B cell (primary cell): ENCODE results near the gene ANP32A. TPM values are rescaled to one million over a fixed set of nuclear protein-coding genes. Genes with fewer than 3 reads are reported as not detected.

ENCODE experiments used
- ATAC-seq: fragments of 200-7000 bp; cut with Tn5 transposase; one replicate; pipeline ENCODE4 v1.10.0; 2021; ENCODE audit warnings: low read depth, mild to moderate bottlenecking, moderate number of reproducible peaks, moderate library complexity
- CTCF ChIA-PET: fragments of 350-600 bp; sonication (Branson Sonifier 250); formaldehyde crosslinking; loops from one replicate; lab custom pipeline; 2021; ENCODE audit warnings: antibody characterized with exemption, inconsistent platforms; lab: Charles Lee
- POLR2A ChIA-PET: fragments of 350-600 bp; sonication (Branson Sonifier 250); formaldehyde crosslinking; loops from one replicate; lab custom pipeline; 2021; ENCODE audit warnings: antibody characterized with exemption; lab: Charles Lee
- DNase-seq: peaks from one replicate; pipeline ENCODE4 v3.0.0; 2013
- H2AFZ ChIP-seq: 2 replicates; pipeline ENCODE4 v1.6.1; 2012; ENCODE audit warnings: mild to moderate bottlenecking, low read depth, low read length; ENCODE audit not compliant: insufficient read depth, poor library complexity, severe bottlenecking
- H3K27ac ChIP-seq, 2 donors: 1 replicate in 1 of 2; 2 replicates in 1 of 2; pipeline ENCODE4 v1.5.1; 2012 to 2013; ENCODE audit warnings: low read length in 2 of 2, mild to moderate bottlenecking in 2 of 2, moderate library complexity in 1 of 2
- H3K27me3 ChIP-seq, 4 experiments: fragments of 200-600 bp in 1 of 4; sonication (generic) in 1 of 4; replicated peaks in 1 of 4; 1 replicate in 2 of 4; 2 replicates in 2 of 4; pipeline versions ENCODE4 v1.6.1 to v1.7.0; 2013 to 2016; ENCODE audit warnings: low read length in 3 of 4, mild to moderate bottlenecking in 2 of 4, mixed read lengths in 1 of 4, moderate library complexity in 1 of 4; ENCODE audit not compliant: insufficient read depth in 4 of 4, control insufficient read depth in 3 of 4; ENCODE audit errors: control extremely low read depth in 1 of 4
- H3K36me3 ChIP-seq, 2 experiments: replicated peaks in 1 of 2; 1 replicate in 1 of 2; 2 replicates in 1 of 2; pipeline versions ENCODE4 v1.6.1 to v1.7.1; 2013; ENCODE audit warnings: low read length in 1 of 2; ENCODE audit not compliant: insufficient read depth in 2 of 2, control insufficient read depth in 1 of 2; ENCODE audit errors: control extremely low read depth in 1 of 2, extremely low read depth in 1 of 2
- H3K4me1 ChIP-seq, 2 donors: fragments of 200-600 bp in 1 of 2; sonication (generic) in 1 of 2; 1 replicate in 1 of 2; 2 replicates in 1 of 2; pipeline versions ENCODE4 v1.5.1 to v1.6.1; 2013 to 2017; ENCODE audit warnings: low read length in 2 of 2; ENCODE audit not compliant: control insufficient read depth in 2 of 2, insufficient read depth in 2 of 2
- H3K4me2 ChIP-seq: replicated peaks from 2 replicates; pipeline ENCODE3; 2012; ENCODE audit warnings: mild to moderate bottlenecking, low read depth, low read length; ENCODE audit not compliant: poor library complexity, severe bottlenecking
- H3K4me3 ChIP-seq, 5 experiments: fragments of 200-600 bp in 1 of 5; sonication (generic) in 1 of 5; 1 replicate in 3 of 5; 2 replicates in 2 of 5; pipeline versions ENCODE4 v1.5.1 to v1.7.0; 2011 to 2016; ENCODE audit warnings: low read length in 4 of 5, mild to moderate bottlenecking in 4 of 5, low read depth in 2 of 5, control low read depth in 1 of 5, moderate library complexity in 1 of 5; ENCODE audit not compliant: insufficient read depth in 1 of 5; ENCODE audit errors: control extremely low read depth in 1 of 5, extremely low read depth in 1 of 5
- H3K79me2 ChIP-seq: fragments of 200-600 bp; sonication (generic); one replicate; pipeline ENCODE4 v1.6.0; 2016; ENCODE audit warnings: low read length; ENCODE audit not compliant: control insufficient read depth, insufficient read depth
- H3K9ac ChIP-seq: fragments of 200-600 bp; sonication (generic); 2 replicates; pipeline ENCODE4 v1.6.1; 2017; ENCODE audit warnings: mild to moderate bottlenecking, low read length, moderate library complexity
- H3K9me3 ChIP-seq, 3 donors: one replicate each; pipeline versions ENCODE4 v1.6.1 to v1.7.1; 2013; ENCODE audit warnings: low read length in 2 of 3; ENCODE audit not compliant: control insufficient read depth in 2 of 3, insufficient read depth in 1 of 3; ENCODE audit errors: control extremely low read depth in 1 of 3
- H4K20me1 ChIP-seq: 2 replicates; pipeline ENCODE4 v1.6.0; 2012; ENCODE audit warnings: mild to moderate bottlenecking, low read length; ENCODE audit not compliant: insufficient read depth, control insufficient read depth, poor library complexity, severe bottlenecking
- H3K27ac Mint-ChIP-seq: one replicate; pipeline ENCODE4 v1.8.0; 2021; ENCODE audit warnings: mixed read lengths
- H3K27me3 Mint-ChIP-seq: one replicate; pipeline ENCODE4 v1.8.0; 2021; ENCODE audit warnings: mixed read lengths
- H3K4me1 Mint-ChIP-seq: one replicate; pipeline ENCODE4 v1.8.0; 2021; ENCODE audit warnings: mixed read lengths
- H3K4me3 Mint-ChIP-seq: one replicate; pipeline ENCODE4 v1.8.0; 2021; ENCODE audit warnings: mixed read lengths
- H3K9me3 Mint-ChIP-seq: one replicate; pipeline ENCODE4 v1.8.0; 2022; ENCODE audit warnings: mixed read lengths; ENCODE audit not compliant: insufficient read depth
- CTCF ChIP-seq: fragments of 200-600 bp; IDR thresholded peaks from one replicate; pipeline ENCODE4 v1.8.0; 2022; ENCODE audit warnings: antibody characterized with exemption, mild to moderate bottlenecking
- EZH2 ChIP-seq: IDR thresholded peaks from 2 replicates; pipeline ENCODE4 v1.6.1; 2012; ENCODE audit warnings: borderline replicate concordance, low read depth, mild to moderate bottlenecking, moderate library complexity, low read length; ENCODE audit not compliant: insufficient read depth, poor library complexity, severe bottlenecking
- WGBS: methylation state at CpG from one replicate; pipeline ENCODE4 v1.1.5; 2013; ENCODE audit warnings: missing lambda C conversion rate; ENCODE audit not compliant: insufficient coverage; 5-methylcytosine and 5-hydroxymethylcytosine counted together
- intact Hi-C: fragments of 100-400 bp; cut with micrococcal nuclease; formaldehyde crosslinking; loops from one replicate; pipeline ENCODE4 v1.10.0; 2022
- polyA plus RNA-seq: library from polyadenylated mRNA; depleted of rRNA; stranded (reverse); fragments of >200 nt; gene quantifications from 2 replicates; pipeline ENCODE4 v1.2.3, GENCODE V29; 2012
- total RNA-seq, 2 donors: library from RNA; stranded (reverse); fragments of 120-200 nt in 1 of 2; gene quantifications; 1 replicate in 1 of 2; 2 replicates in 1 of 2; pipeline versions ENCODE4 v1.2.3 to v1.2.4, GENCODE V29; 2013 to 2022

Gene ANP32A
- total and polyA plus RNA-seq, 2 donors (not counting 1 experiment from before 2014, with no cell fraction given) = 26.4 to 163 TPM

- ChIA-PET POLR2A (no interaction called here), CTCF (interaction anchor here (1.0 to 1.2 kb wide), 2 partner anchors 23 to 292 kb away, joined by 3 read pairs; no protein-coding TSS in a partner anchor)
- Histone ChIP-seq H3K27ac (no peak overlapping the region), H3K4me3 (no peak overlapping the region), H3K79me2 (no peaks in the 10 kb centered on the region), H3K4me2 (no peak overlapping the region), H3K4me1 (peaks cover 14 to 18% of the 10 kb centered on the region in 2 donors), H3K36me3 (no peaks in the 10 kb centered on the region), H2AFZ (no peak overlapping the region), H3K9ac (no peak overlapping the region), H4K20me1 (no peaks in the 10 kb centered on the region), H3K27me3 (no peaks in the 10 kb centered on the region), H3K9me3 (peaks cover 0 to 8% (median 7%) of the 10 kb centered on the region in 3 donors)
- no peak for DNase-seq
- peaks cover 5% of the 10 kb centered on the region for H3K9me3 Mint-ChIP-seq
- no peak overlapping the region for H3K27ac Mint-ChIP-seq
- peaks cover 7% of the 10 kb centered on the region for H3K27me3 Mint-ChIP-seq
- no CpG with 5 or more reads among the region's 2 CpGs for WGBS
- intact Hi-C loops = no loop called here
- peaks cover 15% of the 10 kb centered on the region for H3K4me1 Mint-ChIP-seq
- TF ChIP-seq EZH2 (no peak), CTCF (no peak)
- ATAC-seq = no peak
- no peak overlapping the region for H3K4me3 Mint-ChIP-seq
Observed at GRCh38 chr15:68851971-68852370, 31.3 kb upstream of the ANP32A start.

GRCh38 chr15:68849497-68849896 lies 28.8 kb upstream of the ANP32A start:
- H3K9ac ChIP-seq = no peak overlapping the region
- no peaks in the 10 kb centered on the region for H3K79me2 ChIP-seq
- Mint-ChIP-seq H3K27me3 (peaks cover 18% of the 10 kb centered on the region), H3K9me3 (no peaks in the 10 kb centered on the region), H3K27ac (no peak overlapping the region), H3K4me1 (peaks cover 20% of the 10 kb centered on the region), H3K4me3 (no peak overlapping the region)
- peaks cover 0 to 8% (median 5%) of the 10 kb centered on the region in 4 experiments for H3K27me3 ChIP-seq
- no peaks in the 10 kb centered on the region for H4K20me1 ChIP-seq
- 89% methylated on average over 2 of the region's 2 CpGs for WGBS
- no peak overlapping the region for H3K27ac ChIP-seq
- H2AFZ ChIP-seq = no peak overlapping the region
- no peaks in the 10 kb centered on the region for H3K36me3 ChIP-seq
- H3K4me1 ChIP-seq = peaks cover 18 to 19% of the 10 kb centered on the region in 2 donors
- intact Hi-C loops = no loop called here
- peaks cover 0 to 3% (median 1%) of the 10 kb centered on the region in 3 donors for H3K9me3 ChIP-seq
- H3K4me3 ChIP-seq = no peak overlapping the region
- no peak overlapping the region for H3K4me2 ChIP-seq
- TF ChIP-seq CTCF (no peak), EZH2 (no peak)
- DNase-seq (no peak), ATAC-seq (no peak)
- ChIA-PET CTCF (interaction anchor here (0.9 to 1.0 kb wide), 3 partner anchors 21 to 299 kb away, joined by 3 read pairs; no protein-coding TSS in a partner anchor), POLR2A (no interaction called here)
